OCI-LY1 (cell line): ENCODE data around the gene LRRC4B.

ENCODE experiments used
- CTCF ChIP-seq: fragments of 200-600 bp; sonication (generic), shearing (Covaris generic); IDR thresholded peaks from 2 replicates; pipeline ENCODE4 v1.5.1; 2017; ENCODE audit warnings: mild to moderate bottlenecking, antibody characterized with exemption, low read length, moderate library complexity, mixed read lengths
- EZH2 ChIP-seq: fragments of 200-600 bp; sonication (generic), shearing (Covaris generic); IDR thresholded peaks from 2 replicates; pipeline ENCODE4 v1.8.0; 2017; ENCODE audit warnings: borderline replicate concordance, mixed run types, mild to moderate bottlenecking, antibody characterized with exemption, low read length, moderate library complexity, mixed read lengths

- TF ChIP-seq CTCF (no peak), EZH2 (no peak)
These were observed 87.7 kb downstream of the LRRC4B start for GRCh38 chr19:50480281-50481111.
